Mesenchymal stem cell (in vitro differentiated cells and primary cell): ENCODE measurements around the gene ITGA8.

Source experiments
- DNase-seq: peaks from one replicate; pipeline ENCODE4 v3.0.0-alpha.2; 2013
- H2AFZ ChIP-seq: one replicate; pipeline ENCODE4 v1.6.1; 2013; ENCODE audit warnings: low read depth, mild to moderate bottlenecking, control low read depth, inconsistent platforms, low read length, moderate library complexity
- H2AK5ac ChIP-seq: 2 replicates; pipeline ENCODE4 v1.6.1; 2013; ENCODE audit warnings: low read length, moderate library complexity, mild to moderate bottlenecking, inconsistent platforms; ENCODE audit not compliant: severe bottlenecking
- H2BK120ac ChIP-seq: one replicate; pipeline ENCODE4 v1.6.1; 2013; ENCODE audit warnings: low read depth, mild to moderate bottlenecking, inconsistent platforms, low read length, moderate library complexity
- H2BK12ac ChIP-seq, 2 experiments: one replicate each; pipeline ENCODE4 v1.6.1; 2013; ENCODE audit warnings: inconsistent platforms in 2 of 2, low read length in 2 of 2, mild to moderate bottlenecking in 2 of 2, moderate library complexity in 2 of 2, control low read depth in 1 of 2
- H2BK15ac ChIP-seq: one replicate; pipeline ENCODE4 v1.6.1; 2013; ENCODE audit warnings: mild to moderate bottlenecking, low read depth, inconsistent platforms; ENCODE audit not compliant: poor library complexity, severe bottlenecking
- H2BK5ac ChIP-seq: 2 replicates; pipeline ENCODE4 v1.6.1; 2013; ENCODE audit warnings: low read depth, mild to moderate bottlenecking, low read length, control low read depth, inconsistent platforms; ENCODE audit not compliant: poor library complexity, severe bottlenecking
- H3K14ac ChIP-seq, 2 experiments: one replicate each; pipeline ENCODE4 v1.6.1; 2013; ENCODE audit warnings: inconsistent platforms in 2 of 2, low read length in 2 of 2, control low read depth in 1 of 2, mild to moderate bottlenecking in 1 of 2, moderate library complexity in 1 of 2
- H3K18ac ChIP-seq, 2 experiments: one replicate each; pipeline ENCODE4 v1.6.1; 2013; ENCODE audit warnings: inconsistent platforms in 2 of 2, low read length in 2 of 2, control low read depth in 1 of 2, low read depth in 1 of 2, mild to moderate bottlenecking in 1 of 2
- H3K23ac ChIP-seq, 2 experiments: one replicate each; pipeline ENCODE4 v1.6.1; 2013; ENCODE audit warnings: inconsistent platforms in 2 of 2, low read length in 2 of 2, mild to moderate bottlenecking in 2 of 2, moderate library complexity in 2 of 2, control low read depth in 1 of 2
- H3K27ac ChIP-seq: 2 replicates; pipeline ENCODE4 v1.5.1; 2013; ENCODE audit warnings: mild to moderate bottlenecking, moderate library complexity, low read length, control low read depth, inconsistent platforms; ENCODE audit not compliant: poor library complexity, severe bottlenecking
- H3K27me3 ChIP-seq, 2 experiments: 2 replicates each; pipeline versions ENCODE4 v1.6.1 to v1.7.0; 2013; ENCODE audit warnings: low read length in 2 of 2, mild to moderate bottlenecking in 2 of 2, moderate library complexity in 2 of 2, control low read depth in 1 of 2, inconsistent platforms in 1 of 2; ENCODE audit not compliant: control insufficient read depth in 1 of 2, insufficient read depth in 1 of 2
- H3K36me3 ChIP-seq, 2 experiments: 2 replicates each; pipeline versions ENCODE4 v1.6.1 to v1.7.0; 2013; ENCODE audit warnings: low read length in 2 of 2, control low read depth in 1 of 2, inconsistent platforms in 1 of 2, low read depth in 1 of 2, mild to moderate bottlenecking in 1 of 2; ENCODE audit not compliant: insufficient read depth in 2 of 2, control insufficient read depth in 1 of 2
- H3K4ac ChIP-seq, 2 experiments: one replicate each; pipeline ENCODE4 v1.6.1; 2013; ENCODE audit warnings: inconsistent platforms in 2 of 2, low read length in 2 of 2, mild to moderate bottlenecking in 2 of 2, moderate library complexity in 2 of 2, control low read depth in 1 of 2, low read depth in 1 of 2
- H3K4me1 ChIP-seq: 2 replicates; pipeline ENCODE4 v1.6.1; 2013; ENCODE audit warnings: low read depth, low read length, control low read depth; ENCODE audit not compliant: control insufficient read depth, insufficient read depth
- H3K4me2 ChIP-seq: 2 replicates; pipeline ENCODE4 v1.6.1; 2013; ENCODE audit warnings: low read length, mild to moderate bottlenecking, inconsistent platforms; ENCODE audit not compliant: poor library complexity, severe bottlenecking
- H3K4me3 ChIP-seq, 2 experiments: 2 replicates each; pipeline versions ENCODE4 v1.5.1 to v1.7.0; 2013; ENCODE audit warnings: low read length in 2 of 2, mild to moderate bottlenecking in 2 of 2, control low read depth in 1 of 2, low read depth in 1 of 2; ENCODE audit not compliant: insufficient read depth in 1 of 2
- H3K79me1 ChIP-seq: replicated peaks from 2 replicates; pipeline ENCODE4 v1.6.1; 2013; ENCODE audit warnings: mild to moderate bottlenecking, control low read depth, low read length, inconsistent platforms; ENCODE audit not compliant: poor library complexity, severe bottlenecking
- H3K9ac ChIP-seq: 2 replicates; pipeline ENCODE4 v1.7.0; 2013; ENCODE audit warnings: mild to moderate bottlenecking, low read length, moderate library complexity
- H3K9me3 ChIP-seq: 2 replicates; pipeline ENCODE4 v1.7.0; 2013; ENCODE audit warnings: mild to moderate bottlenecking, low read length; ENCODE audit not compliant: control insufficient read depth
- H4K8ac ChIP-seq: one replicate; pipeline ENCODE4 v1.6.1; 2013; ENCODE audit warnings: inconsistent platforms, mild to moderate bottlenecking, low read length, moderate library complexity
- H4K91ac ChIP-seq: one replicate; pipeline ENCODE4 v1.6.1; 2013; ENCODE audit warnings: mild to moderate bottlenecking, low read length, inconsistent platforms
- WGBS: methylation state at CpG from one replicate; pipeline ENCODE4 v1.1.7; 2013; ENCODE audit warnings: mixed read lengths; 5-methylcytosine and 5-hydroxymethylcytosine counted together

The ITGA8 gene

DNA sequence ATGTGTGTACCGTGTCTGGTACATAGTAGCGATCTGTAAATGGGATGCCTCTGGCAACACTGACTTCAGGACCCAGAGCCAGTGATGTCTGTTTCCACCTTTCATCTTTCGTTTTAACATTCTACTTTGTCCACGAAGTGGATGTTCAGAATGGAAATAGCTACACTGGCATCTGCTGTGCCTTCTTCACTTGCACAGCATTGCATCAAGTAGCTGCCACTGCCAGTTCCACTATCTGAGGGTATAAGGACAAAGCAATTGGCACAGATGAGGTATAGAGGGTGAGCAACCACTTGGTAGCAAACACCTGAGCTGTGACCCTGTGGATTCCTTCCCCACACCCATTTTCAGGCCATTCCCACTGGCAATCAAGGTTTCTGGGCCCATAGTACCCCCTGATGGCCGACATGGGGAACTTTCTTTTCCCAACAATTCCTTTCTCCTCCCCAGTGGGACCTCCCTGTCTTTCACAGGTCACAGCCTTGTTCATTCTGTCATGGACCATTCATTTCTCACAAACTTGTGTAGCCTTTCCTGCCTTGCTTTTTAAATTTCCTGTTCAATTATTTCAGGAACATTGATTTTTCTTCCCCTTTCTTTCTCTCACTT is 4.0 kb downstream of the ITGA8 start:
- DNase-seq: peak; percentile 40
- no peak overlapping the region for H3K4ac ChIP-seq
- H3K23ac ChIP-seq: no peak overlapping the region
- peak overlapping the region; percentile 33 to 66 for H2BK12ac ChIP-seq
- H2BK120ac ChIP-seq: no peak overlapping the region
- H3K4me3 ChIP-seq: no peak overlapping the region
- WGBS: 65% methylated on average over 5 of the region's 5 CpGs
- H3K9ac ChIP-seq: no peak overlapping the region
- H3K14ac ChIP-seq: no peak overlapping the region
- peaks cover 13% of the 10 kb centered on the region for H3K4me1 ChIP-seq
- no peak overlapping the region for H2AK5ac ChIP-seq
- peaks cover 24 to 38% of the 10 kb centered on the region in 2 experiments for H3K27me3 ChIP-seq
- no peak overlapping the region for H4K91ac ChIP-seq
- no peak overlapping the region for H3K27ac ChIP-seq
- H3K79me1 ChIP-seq: no peaks in the 10 kb centered on the region
- H2AFZ ChIP-seq: no peak overlapping the region
- no peak overlapping the region for H2BK5ac ChIP-seq
- H3K36me3 ChIP-seq: no peaks in the 10 kb centered on the region
- H4K8ac ChIP-seq: no peak overlapping the region
- H3K9me3 ChIP-seq: no peaks in the 10 kb centered on the region
- H2BK15ac ChIP-seq: no peak overlapping the region
- no peak overlapping the region for H3K18ac ChIP-seq
- H3K4me2 ChIP-seq: no peak overlapping the region

DNA sequence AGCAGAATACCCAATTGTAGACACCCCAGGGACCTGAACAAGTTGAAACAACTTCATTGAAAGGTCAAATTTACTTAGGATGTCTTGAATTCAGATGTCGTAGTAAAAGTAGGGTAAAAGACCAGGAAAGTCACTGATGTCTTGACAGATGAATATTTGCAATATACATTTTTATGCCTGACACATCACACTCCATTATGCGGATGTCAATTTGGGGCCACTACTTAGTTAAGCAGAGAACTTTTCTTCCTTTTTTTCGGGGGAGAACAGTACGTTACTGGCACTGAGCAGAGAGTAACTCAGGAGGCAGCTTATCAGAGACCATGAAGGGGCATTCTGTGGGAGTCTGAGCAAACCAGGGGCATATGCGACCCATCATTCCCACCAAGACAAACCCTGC is 4.9 kb downstream of the ITGA8 start:
- no peak overlapping the region for H2AK5ac ChIP-seq
- peaks cover 12% of the 10 kb centered on the region for H3K4me1 ChIP-seq
- no peaks in the 10 kb centered on the region for H3K79me1 ChIP-seq
- no peak overlapping the region for H3K9ac ChIP-seq
- no peak overlapping the region for H3K4me3 ChIP-seq
- no peak overlapping the region for H3K23ac ChIP-seq
- H3K27me3 ChIP-seq: peaks cover 15 to 32% of the 10 kb centered on the region in 2 experiments
- no peak overlapping the region for H4K8ac ChIP-seq
- H2BK12ac ChIP-seq: peak overlapping the region; percentile 66 to 78
- H3K9me3 ChIP-seq: no peaks in the 10 kb centered on the region
- H2AFZ ChIP-seq: no peak overlapping the region
- H4K91ac ChIP-seq: no peak overlapping the region
- no peak overlapping the region for H2BK15ac ChIP-seq
- H3K36me3 ChIP-seq: no peaks in the 10 kb centered on the region
- H2BK120ac ChIP-seq: no peak overlapping the region
- no peak for DNase-seq
- 96% methylated on average over 3 of the region's 5 CpGs for WGBS
- H3K4me2 ChIP-seq: no peak overlapping the region
- H3K14ac ChIP-seq: peak overlapping the region in 1 of 2 experiments; percentile 32
- peak overlapping the region in 1 of 2 experiments; percentile 51 for H3K4ac ChIP-seq
- no peak overlapping the region for H3K18ac ChIP-seq
- no peak overlapping the region for H3K27ac ChIP-seq
- H2BK5ac ChIP-seq: no peak overlapping the region

DNA sequence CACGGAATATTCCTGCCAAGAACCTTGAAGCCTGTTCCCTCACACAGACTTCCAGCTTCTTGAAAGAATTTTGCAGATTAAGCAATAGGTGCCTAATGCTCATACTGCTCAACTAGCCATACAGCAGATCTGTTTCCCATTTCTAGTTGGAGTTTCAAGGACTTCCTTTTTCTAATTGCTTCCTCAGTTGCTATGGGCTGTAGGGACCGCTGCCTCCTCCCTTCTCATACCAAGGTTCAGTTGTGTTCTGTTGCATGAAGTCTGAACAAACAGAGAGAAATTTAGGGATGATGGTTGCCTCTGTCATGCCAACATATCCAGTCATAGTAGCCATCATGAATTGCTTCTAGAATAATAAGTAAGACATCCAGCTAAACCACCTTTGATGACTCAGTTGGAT is 6.8 kb downstream of the ITGA8 start:
- Histone ChIP-seq H3K79me1 (no peaks in the 10 kb centered on the region), H3K18ac (no peak overlapping the region), H4K91ac (no peak overlapping the region), H3K9me3 (no peaks in the 10 kb centered on the region), H2BK12ac (no peak overlapping the region), H2AFZ (no peak overlapping the region), H3K27ac (no peak overlapping the region), H2BK120ac (no peak overlapping the region), H2AK5ac (no peak overlapping the region), H3K4ac (no peak overlapping the region), H2BK5ac (no peak overlapping the region), H3K4me3 (no peak overlapping the region), H3K23ac (no peak overlapping the region), H3K4me2 (no peak overlapping the region), H3K9ac (no peak overlapping the region), H2BK15ac (no peak overlapping the region), H3K14ac (no peak overlapping the region), H4K8ac (no peak overlapping the region), H3K27me3 (peaks cover 0 to 17% of the 10 kb centered on the region in 2 experiments), H3K36me3 (no peaks in the 10 kb centered on the region), H3K4me1 (no peaks in the 10 kb centered on the region)
- 85% methylated on average over 1 of the region's 2 CpGs for WGBS
- peak; percentile 13 for DNase-seq

DNA sequence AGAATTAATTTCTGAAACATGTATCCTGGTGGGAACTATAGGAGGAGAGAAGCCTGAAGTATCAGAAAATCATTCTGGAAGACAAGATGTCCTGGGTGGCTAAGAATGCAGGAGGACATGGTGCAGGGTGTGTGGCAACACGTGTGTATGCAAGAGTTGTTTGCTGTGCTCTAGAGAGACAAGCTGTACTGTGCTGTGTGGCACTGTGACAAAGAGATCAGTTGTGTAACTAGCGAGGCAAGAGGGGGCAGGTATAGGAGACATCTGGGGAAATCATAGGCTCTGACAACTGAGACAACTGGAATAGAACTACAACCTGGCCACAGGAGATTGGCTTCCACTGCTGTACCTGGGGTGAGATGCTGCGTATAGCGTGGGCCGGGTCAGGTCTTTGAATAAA is 9.3 kb downstream of the ITGA8 start:
- H4K8ac ChIP-seq: no peak overlapping the region

More for the DNA sequence above, 9.3 kb downstream of the ITGA8 start:
- WGBS: 90% methylated on average over 5 of the region's 5 CpGs
- H2AFZ ChIP-seq: no peak overlapping the region
- H3K4me2 ChIP-seq: no peak overlapping the region
- H3K9me3 ChIP-seq: no peaks in the 10 kb centered on the region
- peaks cover 3 to 12% of the 10 kb centered on the region in 2 experiments for H3K27me3 ChIP-seq
- H3K36me3 ChIP-seq: no peaks in the 10 kb centered on the region
- no peak overlapping the region for H3K4me3 ChIP-seq
- H2BK15ac ChIP-seq: no peak overlapping the region
- H2BK5ac ChIP-seq: no peak overlapping the region
- no peak overlapping the region for H3K4ac ChIP-seq
- no peak overlapping the region for H3K9ac ChIP-seq
- H4K91ac ChIP-seq: no peak overlapping the region
- H2BK120ac ChIP-seq: no peak overlapping the region
- H3K23ac ChIP-seq: no peak overlapping the region
- no peak for DNase-seq
- H3K4me1 ChIP-seq: no peaks in the 10 kb centered on the region
- no peak overlapping the region for H3K14ac ChIP-seq
- no peak overlapping the region for H2BK12ac ChIP-seq
- H3K18ac ChIP-seq: no peak overlapping the region
- H3K27ac ChIP-seq: no peak overlapping the region
- H2AK5ac ChIP-seq: no peak overlapping the region
- no peaks in the 10 kb centered on the region for H3K79me1 ChIP-seq
